ENCODE data around the gene EHF.

- TF ChIP-seq ZNF785 (tag by site-specific recombination; IDR thresholded peaks at IDR 0.05) (no peak), ZNF121 (tag by site-specific recombination; IDR thresholded peaks at IDR 0.05) (no peak), ZNF558 (tag by site-specific recombination; IDR thresholded peaks at IDR 0.05) (no peak), ZNF311 (tag by site-specific recombination; IDR thresholded peaks at IDR 0.05; ENCODE audit: borderline replicate concordance) (no peak), ZNF747 (tag by site-specific recombination; IDR thresholded peaks at IDR 0.05) (no peak), ZNF76 (tag by site-specific recombination; IDR thresholded peaks at IDR 0.05; ENCODE audit: borderline replicate concordance, low read depth) (no peak), ZNF529 (tag by site-specific recombination; IDR thresholded peaks at IDR 0.05; ENCODE audit: insufficient replicate concordance) (no peak), CTCF (tag by site-specific recombination; IDR thresholded peaks at IDR 0.05) (no peak), SP7 (tag by site-specific recombination; IDR thresholded peaks at IDR 0.05) (no peak)
These were observed 23.0 kb downstream of the EHF start for GRCh38 chr11:34643846-34644245.
